ENCODE results near the gene MALAT1. TPM values are rescaled to one million over a fixed set of nuclear protein-coding genes. Genes with fewer than 3 reads are reported as not detected.

MALAT1 gene
- total and polyA plus RNA-seq, 2 of the 8 experiments (the other 6 are each of a cell fraction or from before 2014, with no cell fraction given) = 115 to 984 TPM

DNA sequence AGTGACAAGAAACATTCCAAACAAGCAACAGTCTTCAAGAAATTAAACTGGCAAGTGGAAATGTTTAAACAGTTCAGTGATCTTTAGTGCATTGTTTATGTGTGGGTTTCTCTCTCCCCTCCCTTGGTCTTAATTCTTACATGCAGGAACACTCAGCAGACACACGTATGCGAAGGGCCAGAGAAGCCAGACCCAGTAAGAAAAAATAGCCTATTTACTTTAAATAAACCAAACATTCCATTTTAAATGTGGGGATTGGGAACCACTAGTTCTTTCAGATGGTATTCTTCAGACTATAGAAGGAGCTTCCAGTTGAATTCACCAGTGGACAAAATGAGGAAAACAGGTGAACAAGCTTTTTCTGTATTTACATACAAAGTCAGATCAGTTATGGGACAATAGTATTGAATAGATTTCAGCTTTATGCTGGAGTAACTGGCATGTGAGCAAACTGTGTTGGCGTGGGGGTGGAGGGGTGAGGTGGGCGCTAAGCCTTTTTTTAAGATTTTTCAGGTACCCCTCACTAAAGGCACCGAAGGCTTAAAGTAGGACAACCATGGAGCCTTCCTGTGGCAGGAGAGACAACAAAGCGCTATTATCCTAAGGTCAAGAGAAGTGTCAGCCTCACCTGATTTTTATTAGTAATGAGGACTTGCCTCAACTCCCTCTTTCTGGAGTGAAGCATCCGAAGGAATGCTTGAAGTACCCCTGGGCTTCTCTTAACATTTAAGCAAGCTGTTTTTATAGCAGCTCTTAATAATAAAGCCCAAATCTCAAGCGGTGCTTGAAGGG, 6.0 kb downstream of the MALAT1 start (continued):
- TF ChIP-seq TAF7 (optimal IDR thresholded peaks at IDR 0.05; ENCODE audit: borderline replicate concordance, low read depth, low read length) (peak; percentile 82), CHD1 (IDR thresholded peaks at IDR 0.05; ENCODE audit: low read depth, low read length) (peak; percentile 20; the same call in 1 of the 2 replicates), RAD21 (IDR thresholded peaks at IDR 0.05 in 1 of 2, conservative IDR thresholded peaks at IDR 0.05 in 1 of 2; ENCODE audit: low read depth in 2 of 2, low read length in 2 of 2) (no peak)
